OCI-LY1 (cell line): ENCODE data around the gene DIP2B.

Experiments used
- H2AFZ ChIP-seq: fragments of 200-600 bp; sonication (generic), shearing (Covaris generic); 2 replicates; pipeline ENCODE4 v1.6.0; 2014; ENCODE audit warnings: antibody characterized with exemption, mild to moderate bottlenecking, low read length
- H3F3A ChIP-seq: fragments of 200-600 bp; sonication (generic), shearing (Covaris generic); 2 replicates; pipeline ENCODE4 v1.6.0; 2014; ENCODE audit warnings: mild to moderate bottlenecking, antibody characterized with exemption, low read length, moderate library complexity; ENCODE audit not compliant: insufficient read depth
- H3K27ac ChIP-seq: fragments of 200-600 bp; sonication (generic); 2 replicates; pipeline ENCODE4 v1.5.1; 2014; ENCODE audit warnings: low read length, mixed run types, mild to moderate bottlenecking, low read depth; ENCODE audit not compliant: poor library complexity, severe bottlenecking
- H3K27me3 ChIP-seq: fragments of 200-600 bp; sonication (generic); 2 replicates; pipeline ENCODE4 v1.6.0; 2014; ENCODE audit warnings: antibody characterized with exemption, mild to moderate bottlenecking, low read length, moderate library complexity; ENCODE audit not compliant: insufficient read depth
- H3K36me3 ChIP-seq: fragments of 200-600 bp; sonication (generic); 2 replicates; pipeline ENCODE4 v1.6.1; 2014; ENCODE audit warnings: mild to moderate bottlenecking, antibody characterized with exemption, low read length, moderate library complexity, mixed read lengths; ENCODE audit not compliant: insufficient read depth
- H3K4me1 ChIP-seq: fragments of 200-600 bp; sonication (generic); 2 replicates; pipeline ENCODE4 v1.5.1; 2014; ENCODE audit warnings: mild to moderate bottlenecking, low read length, moderate library complexity; ENCODE audit not compliant: insufficient read depth, severe bottlenecking
- H3K4me2 ChIP-seq: fragments of 200-600 bp; sonication (generic), shearing (Covaris generic); 2 replicates; pipeline ENCODE4 v1.6.1; 2014; ENCODE audit warnings: low read length
- H3K4me3 ChIP-seq: fragments of 200-600 bp; sonication (generic); 2 replicates; pipeline ENCODE4 v1.5.1; 2014; ENCODE audit warnings: low read length, low read depth, mild to moderate bottlenecking, mixed read lengths; ENCODE audit not compliant: poor library complexity, severe bottlenecking
- H3K79me2 ChIP-seq: fragments of 200-600 bp; shearing (Covaris generic); 2 replicates; pipeline ENCODE4 v1.6.1; 2016; ENCODE audit warnings: mixed run types, low read length, mixed read lengths; ENCODE audit not compliant: insufficient read depth
- H3K9ac ChIP-seq: fragments of 200-600 bp; sonication (generic), shearing (Covaris generic); 2 replicates; pipeline ENCODE4 v1.6.1; 2014; ENCODE audit warnings: mild to moderate bottlenecking, low read length, mixed read lengths
- H3K9me2 ChIP-seq: fragments of 200-600 bp; sonication (generic), shearing (Covaris generic); 2 replicates; pipeline ENCODE4 v1.6.1; 2014; ENCODE audit warnings: low read depth, mild to moderate bottlenecking, low read length, mixed read lengths
- H3K9me3 ChIP-seq: fragments of 200-600 bp; shearing (Covaris generic); 2 replicates; pipeline ENCODE4 v1.6.1; 2014; ENCODE audit warnings: low read length, mixed read lengths
- H4K20me1 ChIP-seq: fragments of 200-600 bp; sonication (generic), shearing (Covaris generic); 2 replicates; pipeline ENCODE4 v1.6.0; 2016; ENCODE audit warnings: mild to moderate bottlenecking, low read length; ENCODE audit not compliant: insufficient read depth
- EZH2 ChIP-seq: fragments of 200-600 bp; sonication (generic), shearing (Covaris generic); IDR thresholded peaks from 2 replicates; pipeline ENCODE4 v1.8.0; 2017; ENCODE audit warnings: borderline replicate concordance, mixed run types, mild to moderate bottlenecking, antibody characterized with exemption, low read length, moderate library complexity, mixed read lengths
- TF ChIP-seq, protein P1 (sequence below): fragments of 200-600 bp; sonication (generic), shearing (Covaris generic); IDR thresholded peaks from 2 replicates; pipeline ENCODE4 v1.5.1; 2017; ENCODE audit warnings: mild to moderate bottlenecking, antibody characterized with exemption, low read length, moderate library complexity, mixed read lengths

The DIP2B gene

DNA sequence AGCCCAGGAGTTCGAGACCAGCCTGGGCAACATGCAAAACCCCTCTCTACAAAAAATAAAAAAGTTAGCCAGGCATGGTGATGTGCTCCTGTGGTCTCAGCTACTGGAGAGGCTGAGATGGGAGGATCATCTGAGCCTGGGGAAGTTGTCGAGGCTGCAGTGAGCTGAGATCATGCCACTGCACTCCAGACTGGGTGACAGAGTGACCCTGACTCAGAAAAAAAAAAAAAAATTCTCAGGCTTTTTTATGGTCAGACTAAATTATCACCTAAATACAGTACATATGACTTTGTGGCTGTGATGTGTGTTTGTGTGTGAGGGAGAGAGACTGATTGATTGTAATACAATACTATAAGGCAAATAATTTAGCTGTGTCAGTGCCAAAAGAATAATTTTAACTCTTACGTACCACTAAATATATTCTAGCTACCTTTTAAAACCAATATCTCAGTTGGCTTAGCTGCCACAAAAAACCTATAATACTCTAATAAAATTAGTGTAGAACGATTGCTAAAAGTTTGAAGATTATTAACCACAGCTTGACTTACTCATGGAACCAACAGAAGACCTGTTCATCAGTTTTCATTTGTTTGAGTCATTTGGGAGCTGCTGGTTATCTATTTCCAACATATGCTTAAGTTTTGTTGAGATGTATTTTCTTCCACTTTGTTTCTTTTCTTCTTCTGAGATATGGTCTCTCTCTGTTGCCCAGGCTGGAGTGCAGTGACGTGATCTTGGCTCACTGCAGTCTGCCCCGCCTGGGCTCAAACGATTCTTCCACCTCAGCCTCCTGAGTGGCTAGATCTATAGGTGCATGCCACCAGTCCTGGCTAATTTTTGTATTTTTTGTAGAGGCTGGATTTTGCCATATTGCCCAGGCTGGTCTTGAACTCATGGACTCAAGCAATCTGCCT lies 58.0 kb downstream of the DIP2B start:
- no peak overlapping the region for H3K4me2 ChIP-seq

DNA sequence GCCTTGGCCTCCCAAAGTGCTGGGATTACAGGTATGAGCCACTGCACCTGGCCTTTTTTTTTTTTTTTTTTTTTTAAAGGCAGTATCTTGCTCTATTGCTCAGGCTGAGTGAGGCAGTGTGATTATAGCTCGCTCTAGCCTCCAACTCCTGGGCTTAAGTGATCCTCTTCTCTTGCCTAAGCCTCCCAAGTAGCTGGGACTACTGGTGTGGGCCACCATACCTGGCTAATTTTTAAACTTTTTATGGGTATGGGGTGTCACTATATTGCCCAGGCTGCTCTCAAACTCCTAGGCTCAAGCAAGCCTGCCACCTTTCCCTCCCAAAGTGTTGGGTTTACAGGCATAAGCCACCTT lies 58.6 kb downstream of the DIP2B start:
- no peak overlapping the region for H3K4me3 ChIP-seq
- H2AFZ ChIP-seq, result no peak overlapping the region
- H3K4me2 ChIP-seq, result no peak overlapping the region
- TF ChIP-seq, protein P1, sequence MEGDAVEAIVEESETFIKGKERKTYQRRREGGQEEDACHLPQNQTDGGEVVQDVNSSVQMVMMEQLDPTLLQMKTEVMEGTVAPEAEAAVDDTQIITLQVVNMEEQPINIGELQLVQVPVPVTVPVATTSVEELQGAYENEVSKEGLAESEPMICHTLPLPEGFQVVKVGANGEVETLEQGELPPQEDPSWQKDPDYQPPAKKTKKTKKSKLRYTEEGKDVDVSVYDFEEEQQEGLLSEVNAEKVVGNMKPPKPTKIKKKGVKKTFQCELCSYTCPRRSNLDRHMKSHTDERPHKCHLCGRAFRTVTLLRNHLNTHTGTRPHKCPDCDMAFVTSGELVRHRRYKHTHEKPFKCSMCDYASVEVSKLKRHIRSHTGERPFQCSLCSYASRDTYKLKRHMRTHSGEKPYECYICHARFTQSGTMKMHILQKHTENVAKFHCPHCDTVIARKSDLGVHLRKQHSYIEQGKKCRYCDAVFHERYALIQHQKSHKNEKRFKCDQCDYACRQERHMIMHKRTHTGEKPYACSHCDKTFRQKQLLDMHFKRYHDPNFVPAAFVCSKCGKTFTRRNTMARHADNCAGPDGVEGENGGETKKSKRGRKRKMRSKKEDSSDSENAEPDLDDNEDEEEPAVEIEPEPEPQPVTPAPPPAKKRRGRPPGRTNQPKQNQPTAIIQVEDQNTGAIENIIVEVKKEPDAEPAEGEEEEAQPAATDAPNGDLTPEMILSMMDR, result no peak
- TF ChIP-seq EZH2, result no peak
- no peaks in the 10 kb centered on the region for H3K79me2 ChIP-seq
- H3F3A ChIP-seq, result no peaks in the 10 kb centered on the region
- peaks cover 4% of the 10 kb centered on the region for H3K4me1 ChIP-seq
- H3K9me3 ChIP-seq, result no peaks in the 10 kb centered on the region
- no peaks in the 10 kb centered on the region for H3K27me3 ChIP-seq
- no peaks in the 10 kb centered on the region for H4K20me1 ChIP-seq
- H3K9ac ChIP-seq, result no peak overlapping the region
- no peaks in the 10 kb centered on the region for H3K36me3 ChIP-seq
- H3K9me2 ChIP-seq, result no peaks in the 10 kb centered on the region
- no peak overlapping the region for H3K27ac ChIP-seq

More for the DNA sequence above, 58.0 kb downstream of the DIP2B start:
- no peak overlapping the region for H3K9ac ChIP-seq
- H4K20me1 ChIP-seq, result no peaks in the 10 kb centered on the region
- H3K9me3 ChIP-seq, result no peaks in the 10 kb centered on the region
- no peaks in the 10 kb centered on the region for H3K27me3 ChIP-seq
- no peaks in the 10 kb centered on the region for H3F3A ChIP-seq
- H3K9me2 ChIP-seq, result no peaks in the 10 kb centered on the region
- no peaks in the 10 kb centered on the region for H3K79me2 ChIP-seq
- TF ChIP-seq, protein P1, result no peak
- no peak for TF ChIP-seq EZH2
- H3K4me1 ChIP-seq, result peaks cover 4% of the 10 kb centered on the region
- no peak overlapping the region for H2AFZ ChIP-seq
- H3K27ac ChIP-seq, result no peak overlapping the region
- H3K4me3 ChIP-seq, result no peak overlapping the region
- H3K36me3 ChIP-seq, result no peaks in the 10 kb centered on the region

DNA sequence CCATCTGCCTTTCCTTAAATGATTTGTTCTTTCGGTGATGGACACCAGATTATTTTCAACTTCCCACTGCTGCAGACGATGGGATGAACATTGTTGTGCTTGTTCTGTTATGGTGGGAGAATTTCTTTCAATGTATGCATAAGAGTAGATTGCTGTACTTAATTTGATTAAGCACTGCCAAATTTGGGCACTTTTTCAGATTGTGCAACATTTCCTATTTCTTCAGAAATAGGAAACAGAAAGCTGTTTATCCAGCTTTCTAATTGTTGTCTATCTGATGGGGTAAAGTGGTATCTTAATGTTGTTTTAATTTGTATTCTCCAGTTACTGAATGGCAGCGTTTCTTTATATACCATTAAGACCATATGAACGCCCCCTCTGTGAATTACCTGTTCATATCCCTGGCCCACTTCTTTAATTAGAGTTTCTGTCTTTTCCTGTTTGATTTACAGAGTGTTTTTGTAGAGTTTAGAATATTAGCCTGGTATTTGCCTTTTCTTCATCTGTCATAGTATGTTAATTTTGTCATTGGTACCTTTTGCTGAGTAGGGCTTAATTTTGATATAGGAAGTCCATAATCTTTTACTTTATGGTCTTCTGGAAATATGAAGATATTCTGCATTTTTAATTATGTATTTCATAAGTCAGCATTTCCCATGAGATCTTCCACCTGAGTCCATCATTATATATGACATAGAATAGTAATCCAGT lies 59.6 kb downstream of the DIP2B start:
- H3K9me2 ChIP-seq, result no peaks in the 10 kb centered on the region
- no peaks in the 10 kb centered on the region for H3K36me3 ChIP-seq
- no peaks in the 10 kb centered on the region for H3F3A ChIP-seq
- H3K4me2 ChIP-seq, result no peak overlapping the region
- no peaks in the 10 kb centered on the region for H3K27me3 ChIP-seq
- TF ChIP-seq, protein P1, result no peak
- TF ChIP-seq EZH2, result no peak
- no peak overlapping the region for H3K27ac ChIP-seq
- no peaks in the 10 kb centered on the region for H3K9me3 ChIP-seq
- no peaks in the 10 kb centered on the region for H4K20me1 ChIP-seq
- H3K79me2 ChIP-seq, result no peaks in the 10 kb centered on the region
- H3K4me3 ChIP-seq, result no peak overlapping the region
- no peak overlapping the region for H3K9ac ChIP-seq
- peaks cover 4% of the 10 kb centered on the region for H3K4me1 ChIP-seq
- H2AFZ ChIP-seq, result no peak overlapping the region
